Measurements from ENCODE around the gene RBFA.
"Not testable (repeated sequence)": the region's sequence is repeated elsewhere in the genome, so short reads cannot be mapped to it uniquely, and the experiment has no call there.

The RBFA gene

GRCh38 chr18:80009661-80010550 lies 24.3 kb upstream of the RBFA start:
- DNase-seq (ENCODE audit: low spot score): no peak
- no peak for TF ChIP-seq CTCF (IDR thresholded peaks at IDR 0.05; ENCODE audit: extremely low read depth, insufficient read depth, missing control alignments)
- in situ Hi-C loops (cut with MboI; ENCODE audit: low pct_unique_long_range_greater_than_20kb, low sequenced_read_pairs, unreplicated experiment): no loop called here

GRCh38 chr18:80010551-80010906 lies 23.7 kb upstream of the RBFA start:
- TF ChIP-seq CTCF (IDR thresholded peaks at IDR 0.05; ENCODE audit: extremely low read depth, insufficient read depth, missing control alignments): no peak
- in situ Hi-C loops (cut with MboI; ENCODE audit: low pct_unique_long_range_greater_than_20kb, low sequenced_read_pairs, unreplicated experiment): no loop called here
- DNase-seq (ENCODE audit: low spot score): no peak

GRCh38 chr18:80011496-80012137 lies 22.6 kb upstream of the RBFA start:
- in situ Hi-C loops (cut with MboI; ENCODE audit: low pct_unique_long_range_greater_than_20kb, low sequenced_read_pairs, unreplicated experiment); DNase-seq (ENCODE audit: low spot score): not testable (repeated sequence)

- in situ Hi-C loops (cut with MboI; ENCODE audit: low pct_unique_long_range_greater_than_20kb, low sequenced_read_pairs, unreplicated experiment): no loop called here
- TF ChIP-seq CTCF (IDR thresholded peaks at IDR 0.05; ENCODE audit: extremely low read depth, insufficient read depth, missing control alignments): no peak
Measured at GRCh38 chr18:80012714-80013113, 21.5 kb upstream of the RBFA start.

GRCh38 chr18:80022613-80023012 lies 11.6 kb upstream of the RBFA start:
- in situ Hi-C loops (cut with MboI; ENCODE audit: low pct_unique_long_range_greater_than_20kb, low sequenced_read_pairs, unreplicated experiment): no loop called here
- DNase-seq (ENCODE audit: low spot score): no peak
- TF ChIP-seq CTCF (IDR thresholded peaks at IDR 0.05; ENCODE audit: extremely low read depth, insufficient read depth, missing control alignments): no peak

More at GRCh38 chr18:80012714-80013113, 21.5 kb upstream of the RBFA start:
- DNase-seq (ENCODE audit: low spot score): no peak

GRCh38 chr18:80023173-80023572 lies 11.1 kb upstream of the RBFA start:
- in situ Hi-C loops (cut with MboI; ENCODE audit: low pct_unique_long_range_greater_than_20kb, low sequenced_read_pairs, unreplicated experiment): no loop called here
- no peak for DNase-seq (ENCODE audit: low spot score)

More at GRCh38 chr18:80023173-80023572, 11.1 kb upstream of the RBFA start:
- peak; percentile 29 for TF ChIP-seq CTCF (IDR thresholded peaks at IDR 0.05; ENCODE audit: extremely low read depth, insufficient read depth, missing control alignments)

All from GM13977 (cell line).